D721Med (cell line): ENCODE measurements around the gene LDB3.

Experiments
- DNase-seq: peaks from one replicate; pipeline ENCODE4 v3.0.0; 2011; ENCODE audit warnings: low spot score; ENCODE audit not compliant: insufficient read length
- FAIRE-seq: peaks from 2 replicates; lab custom pipeline; 2011; peaks lifted over from hg19 to GRCh38; lab: Jason Lieb, UNC
- TF ChIP-seq, protein P1 (sequence below): IDR thresholded peaks from 2 replicates; pipeline ENCODE4 v1.5.1; 2012; ENCODE audit warnings: mild to moderate bottlenecking, control low read depth; ENCODE audit not compliant: insufficient read depth; ENCODE audit errors: missing control alignments

Gene LDB3

DNA sequence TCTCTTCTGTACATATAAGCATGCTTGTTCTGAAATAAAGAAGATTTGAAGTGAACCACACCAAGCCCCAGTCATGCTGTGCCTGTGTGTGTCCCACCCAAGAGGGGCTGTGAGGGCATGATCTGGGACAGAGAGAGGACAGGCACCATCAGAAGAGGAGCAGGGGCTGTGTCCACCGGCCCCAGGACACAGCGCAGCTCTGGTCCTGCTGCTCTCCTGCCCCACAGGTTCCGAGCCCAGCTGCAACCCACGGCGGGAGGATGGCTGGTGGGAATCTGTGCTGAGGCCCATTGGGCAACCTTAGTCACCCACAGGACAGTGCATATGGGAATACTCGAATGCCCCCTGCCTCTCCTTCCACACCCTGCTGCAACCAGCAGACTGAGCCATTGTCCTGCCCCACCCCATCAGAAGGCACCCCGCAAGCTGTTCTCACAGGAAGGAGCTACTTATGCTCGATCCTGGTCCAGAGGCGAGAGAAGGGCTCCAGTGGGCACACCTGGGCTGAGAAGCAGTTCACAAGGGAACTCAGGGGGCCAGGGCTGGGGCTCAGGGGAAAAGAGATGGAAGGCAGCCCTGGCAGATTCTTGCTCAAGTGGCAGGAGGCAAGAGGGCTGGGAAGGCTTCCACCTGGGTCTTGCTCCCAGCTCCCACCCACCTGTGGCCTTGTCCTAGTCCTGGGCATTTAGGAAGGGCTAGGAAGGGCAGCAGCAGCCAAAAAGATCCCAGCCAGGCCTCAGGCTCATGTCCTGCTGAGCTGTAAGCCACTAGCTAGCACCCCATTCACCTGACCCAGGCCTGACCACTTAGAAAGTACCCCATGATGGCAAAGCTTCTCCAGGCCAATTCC, 31.9 kb downstream of the LDB3 start:
- FAIRE-seq (no peak), DNase-seq (no peak)
- TF ChIP-seq, protein P1, sequence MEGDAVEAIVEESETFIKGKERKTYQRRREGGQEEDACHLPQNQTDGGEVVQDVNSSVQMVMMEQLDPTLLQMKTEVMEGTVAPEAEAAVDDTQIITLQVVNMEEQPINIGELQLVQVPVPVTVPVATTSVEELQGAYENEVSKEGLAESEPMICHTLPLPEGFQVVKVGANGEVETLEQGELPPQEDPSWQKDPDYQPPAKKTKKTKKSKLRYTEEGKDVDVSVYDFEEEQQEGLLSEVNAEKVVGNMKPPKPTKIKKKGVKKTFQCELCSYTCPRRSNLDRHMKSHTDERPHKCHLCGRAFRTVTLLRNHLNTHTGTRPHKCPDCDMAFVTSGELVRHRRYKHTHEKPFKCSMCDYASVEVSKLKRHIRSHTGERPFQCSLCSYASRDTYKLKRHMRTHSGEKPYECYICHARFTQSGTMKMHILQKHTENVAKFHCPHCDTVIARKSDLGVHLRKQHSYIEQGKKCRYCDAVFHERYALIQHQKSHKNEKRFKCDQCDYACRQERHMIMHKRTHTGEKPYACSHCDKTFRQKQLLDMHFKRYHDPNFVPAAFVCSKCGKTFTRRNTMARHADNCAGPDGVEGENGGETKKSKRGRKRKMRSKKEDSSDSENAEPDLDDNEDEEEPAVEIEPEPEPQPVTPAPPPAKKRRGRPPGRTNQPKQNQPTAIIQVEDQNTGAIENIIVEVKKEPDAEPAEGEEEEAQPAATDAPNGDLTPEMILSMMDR, result no peak

DNA sequence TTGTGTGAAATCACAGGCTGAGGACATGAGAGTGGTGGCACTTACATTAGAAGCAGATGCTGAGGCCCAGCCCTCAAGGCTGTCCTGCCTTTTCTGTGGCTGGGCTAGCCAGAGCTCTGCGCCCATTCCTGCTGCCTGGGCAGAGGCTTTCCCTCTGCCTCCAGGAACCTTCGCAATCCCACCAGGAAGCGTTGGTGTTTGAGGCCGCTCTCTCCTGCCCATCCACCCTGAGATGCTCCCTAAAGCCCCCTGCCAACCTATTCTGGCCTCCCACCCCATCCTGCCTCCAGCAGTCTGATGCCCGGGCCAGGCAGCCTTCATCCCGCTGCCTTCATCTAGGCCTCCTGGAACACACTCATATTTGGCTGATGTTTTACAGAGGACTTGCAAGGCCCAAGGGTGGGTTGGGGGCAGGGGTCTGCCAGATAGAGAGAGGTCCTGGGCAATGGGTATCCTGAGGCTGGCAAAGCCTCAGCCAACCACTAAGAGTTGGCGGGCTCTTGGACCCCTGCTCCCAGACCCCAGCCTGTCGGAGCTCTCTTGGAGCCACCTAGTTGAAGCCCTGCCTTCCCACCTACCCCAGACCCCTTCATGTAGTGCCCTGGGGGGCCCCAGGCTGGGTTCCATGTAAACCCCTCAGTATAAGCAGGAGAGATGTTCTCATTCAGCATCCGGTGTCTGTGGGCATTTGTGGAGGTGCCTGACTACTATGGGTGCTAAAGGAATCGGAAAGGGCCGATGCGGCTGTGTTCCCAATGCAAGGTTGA, 32.7 kb downstream of the LDB3 start:
- TF ChIP-seq, protein P1, result no peak
- FAIRE-seq (no peak), DNase-seq (no peak)

DNA sequence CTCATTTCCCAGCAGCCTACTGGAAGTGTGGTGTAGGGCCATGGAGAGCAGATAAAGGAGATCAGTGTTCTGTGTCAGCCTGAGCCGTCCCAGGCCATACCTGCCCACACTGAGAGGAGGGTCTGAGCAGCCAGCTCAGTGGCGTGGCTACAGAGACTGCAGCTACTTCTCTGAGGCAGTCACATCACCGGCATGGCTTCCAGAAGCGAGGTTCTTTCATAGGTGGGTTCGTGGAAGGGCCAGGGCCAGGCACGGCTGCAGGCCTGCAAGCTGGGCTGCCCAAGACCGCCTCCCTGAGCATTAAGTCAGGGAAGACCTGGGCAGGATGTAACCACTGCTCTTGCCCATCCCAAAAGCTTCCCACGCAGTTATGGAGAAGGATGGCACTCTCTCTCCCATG, 34.9 kb downstream of the LDB3 start:
- TF ChIP-seq, protein P1, result no peak
- FAIRE-seq (no peak), DNase-seq (no peak)

DNA sequence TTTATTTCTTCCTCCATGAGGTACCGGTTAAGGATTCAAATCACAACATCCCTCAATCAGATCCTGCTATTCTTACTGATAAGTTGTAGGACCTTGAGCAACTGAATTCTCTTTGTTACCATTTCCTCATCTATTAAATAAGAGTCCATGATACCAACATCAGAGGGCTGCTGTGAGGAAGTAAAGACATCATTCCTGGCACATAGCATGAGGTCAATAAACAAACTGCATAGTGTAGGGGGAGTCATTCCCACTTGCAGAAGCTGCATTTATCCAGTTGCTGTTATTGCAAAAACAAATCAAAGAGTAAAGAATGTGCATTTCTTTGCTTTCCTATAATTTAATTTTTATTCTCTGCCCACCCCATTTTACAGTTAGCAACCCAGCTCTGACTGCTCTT, 36.8 kb downstream of the LDB3 start:
- DNase-seq, result no peak
- TF ChIP-seq, protein P1, result no peak
- no peak for FAIRE-seq

DNA sequence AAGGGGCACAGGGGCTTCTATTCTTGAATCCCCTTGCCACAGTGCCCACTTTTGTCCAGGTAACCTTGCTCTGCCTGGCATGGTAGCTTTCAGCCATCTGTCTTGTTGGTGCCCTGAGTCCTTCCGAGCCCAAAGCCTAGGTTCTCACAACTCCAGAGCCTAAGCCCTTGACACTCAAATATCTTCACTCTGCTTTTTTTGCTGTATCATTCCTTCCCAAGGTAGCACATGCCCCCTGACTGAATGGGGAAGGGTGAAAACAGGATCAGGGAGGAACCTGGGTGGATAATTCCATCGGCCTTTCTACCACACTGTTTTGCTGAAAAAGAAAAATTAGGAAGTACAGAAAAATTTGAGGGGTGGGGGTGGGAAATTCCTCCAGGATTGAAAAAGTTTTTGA, 37.6 kb downstream of the LDB3 start:
- DNase-seq (no peak), FAIRE-seq (no peak)
- TF ChIP-seq, protein P1, result no peak

DNA sequence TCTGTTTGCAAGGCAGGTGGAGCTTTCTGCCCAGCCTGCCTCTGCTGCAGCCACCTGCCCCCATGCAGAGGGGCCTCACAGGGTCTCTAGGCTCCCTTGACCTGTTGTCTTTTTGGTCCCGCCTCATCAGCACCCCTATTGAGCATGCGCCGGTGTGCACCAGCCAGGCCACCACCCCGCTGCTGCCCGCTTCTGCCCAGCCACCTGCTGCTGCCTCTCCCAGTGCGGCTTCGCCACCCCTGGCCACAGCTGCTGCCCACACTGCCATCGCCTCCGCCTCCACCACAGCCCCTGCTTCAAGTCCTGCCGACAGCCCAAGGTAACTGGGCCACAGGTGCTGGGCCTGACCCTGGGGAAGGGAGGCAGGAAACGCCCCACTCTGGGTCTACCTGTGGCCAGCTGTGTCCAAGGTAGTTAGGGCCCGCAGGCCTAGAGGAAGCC, 38.1 kb downstream of the LDB3 start:
- no peak for DNase-seq
- TF ChIP-seq, protein P1, result no peak
- FAIRE-seq, result no peak
